ENCODE data around the gene SCARB1.

Gene SCARB1

GRCh38 chr12:124796303-124796960 is 67.2 kb downstream of the SCARB1 start:
- DNase-seq (ENCODE audit: low read depth in 2 of 2) = no peak

- DNase-seq (ENCODE audit: low read depth in 2 of 2) = no peak
Observed at GRCh38 chr12:124795081-124795948, 68.3 kb downstream of the SCARB1 start.

GRCh38 chr12:124792961-124793441 is 70.7 kb downstream of the SCARB1 start:
- DNase-seq (ENCODE audit: low read depth in 2 of 2) = no peak

- no peak for DNase-seq (ENCODE audit: low read depth in 2 of 2)
Observed at GRCh38 chr12:124792156-124792555, 71.5 kb downstream of the SCARB1 start.

- DNase-seq (ENCODE audit: low read depth in 2 of 2) = no peak
Observed at GRCh38 chr12:124790650-124791400, 72.8 kb downstream of the SCARB1 start.

- no peak for DNase-seq (ENCODE audit: low read depth in 2 of 2)
Observed at GRCh38 chr12:124788936-124789555, 74.6 kb downstream of the SCARB1 start.

GRCh38 chr12:124786061-124786964 is 77.4 kb downstream of the SCARB1 start:
- no peak for DNase-seq (ENCODE audit: low read depth in 2 of 2)

- DNase-seq (ENCODE audit: low read depth in 2 of 2) = no peak
Observed at GRCh38 chr12:124784871-124785572, 78.6 kb downstream of the SCARB1 start.

- DNase-seq (ENCODE audit: low read depth in 2 of 2) = no peak
Observed at GRCh38 chr12:124783087-124783486, 80.6 kb downstream of the SCARB1 start.

- no peak for DNase-seq (ENCODE audit: low read depth in 2 of 2)
Observed at GRCh38 chr12:124782132-124782531, 81.5 kb downstream of the SCARB1 start.

- DNase-seq (ENCODE audit: low read depth in 2 of 2) = no peak
Observed at GRCh38 chr12:124780752-124781685, 82.6 kb downstream of the SCARB1 start.

- DNase-seq (ENCODE audit: low read depth in 2 of 2) = no peak
Observed at GRCh38 chr12:124780336-124780735, 83.3 kb downstream of the SCARB1 start.

- no peak for DNase-seq (ENCODE audit: low read depth in 2 of 2)
Observed at GRCh38 chr12:124779161-124780141, 84.2 kb downstream of the SCARB1 start.

GRCh38 chr12:124778411-124778810 is 85.3 kb downstream of the SCARB1 start:
- no peak for DNase-seq (ENCODE audit: low read depth in 2 of 2)

- no peak for DNase-seq (ENCODE audit: low read depth in 2 of 2)
Observed at GRCh38 chr12:124777399-124778372, 86.0 kb downstream of the SCARB1 start.

GRCh38 chr12:124776125-124776513 is 87.5 kb downstream of the SCARB1 start:
- no peak for DNase-seq (ENCODE audit: low read depth in 2 of 2)
